OCI-LY7 (cell line): Measurements from ENCODE around the gene ZNF688. TPM values are rescaled to one million over a fixed set of nuclear protein-coding genes. Genes with fewer than 3 reads are reported as not detected.

Experiments
- BruUV-seq: library from RNA; stranded (reverse); fragments of 400-500 nt; replicated peaks from 2 replicates; lab custom pipeline; 2021; lab: Mats Ljungman, UMichigan
- CTCF ChIA-PET: fragments of 300-600 bp; sonication (Branson Sonifier 250); formaldehyde crosslinking; loops from one replicate; lab custom pipeline; 2022; ENCODE audit warnings: antibody characterized with exemption; ENCODE audit not compliant: unreplicated experiment; lab: Charles Lee
- POLR2A ChIA-PET: fragments of 300-600 bp; sonication (Branson Sonifier 250); formaldehyde crosslinking; loops from one replicate; lab custom pipeline; 2022; ENCODE audit warnings: antibody characterized with exemption; lab: Charles Lee
- DNase-seq: peaks from one replicate; pipeline ENCODE4 v3.0.0-alpha.2; 2015; ENCODE audit warnings: low spot score
- H2AFZ ChIP-seq: fragments of 200-600 bp; sonication (generic), shearing (Covaris generic); 2 replicates; pipeline ENCODE4 v1.6.1; 2014; ENCODE audit warnings: mild to moderate bottlenecking, antibody characterized with exemption, low read length, moderate library complexity
- H3K27ac ChIP-seq: fragments of 200-600 bp; sonication (generic); 2 replicates; pipeline ENCODE4 v1.5.1; 2014; ENCODE audit warnings: mixed run types, low read depth, mild to moderate bottlenecking, moderate library complexity, low read length, inconsistent platforms; ENCODE audit not compliant: poor library complexity, severe bottlenecking
- H3K36me3 ChIP-seq: fragments of 200-600 bp; sonication (generic); 2 replicates; pipeline ENCODE4 v1.6.1; 2014; ENCODE audit warnings: mild to moderate bottlenecking, antibody characterized with exemption, low read length, moderate library complexity, mixed read lengths; ENCODE audit not compliant: insufficient read depth
- H3K4me1 ChIP-seq: fragments of 200-600 bp; sonication (generic); 2 replicates; pipeline ENCODE4 v1.5.1; 2014; ENCODE audit warnings: mild to moderate bottlenecking, low read length; ENCODE audit not compliant: insufficient read depth, poor library complexity, severe bottlenecking
- H3K4me2 ChIP-seq: fragments of 200-600 bp; sonication (generic); 2 replicates; pipeline ENCODE4 v1.6.1; 2014; ENCODE audit warnings: mild to moderate bottlenecking, low read length
- H3K4me3 ChIP-seq: fragments of 200-600 bp; sonication (generic); 2 replicates; pipeline ENCODE4 v1.5.1; 2014; ENCODE audit warnings: mild to moderate bottlenecking, low read depth, low read length; ENCODE audit not compliant: poor library complexity, severe bottlenecking
- H3K79me2 ChIP-seq: fragments of 200-600 bp; sonication (generic); 2 replicates; pipeline ENCODE4 v1.6.1; 2016; ENCODE audit warnings: low read depth, mild to moderate bottlenecking, low read length, moderate library complexity, mixed read lengths; ENCODE audit not compliant: insufficient read depth
- H3K9me2 ChIP-seq: fragments of 200-600 bp; sonication (generic); 2 replicates; pipeline ENCODE4 v1.6.1; 2016; ENCODE audit warnings: mild to moderate bottlenecking, low read length, mixed read lengths; ENCODE audit not compliant: insufficient read depth
- H3K9me3 ChIP-seq: fragments of 200-600 bp; sonication (generic); 2 replicates; pipeline ENCODE4 v1.6.1; 2014; ENCODE audit warnings: mild to moderate bottlenecking, mixed run types, low read length, mixed read lengths
- H4K20me1 ChIP-seq: fragments of 200-600 bp; sonication (generic); 2 replicates; pipeline ENCODE4 v1.6.1; 2014; ENCODE audit warnings: mild to moderate bottlenecking, antibody characterized with exemption, low read length, moderate library complexity, mixed read lengths; ENCODE audit not compliant: insufficient read depth
- EZH2phosphoT487 ChIP-seq: fragments of 200-600 bp; sonication (generic); IDR thresholded peaks from 2 replicates; pipeline ENCODE4 v1.6.1; 2018; ENCODE audit warnings: low read depth, borderline replicate concordance, mild to moderate bottlenecking, mixed run types, antibody characterized with exemption, low read length, moderate library complexity, mixed read lengths
- intact Hi-C: fragments of 100-400 bp; cut with micrococcal nuclease; formaldehyde crosslinking; loops from one replicate; pipeline ENCODE4 v1.10.0; 2022; ENCODE audit not compliant: unreplicated experiment
- total RNA-seq, 2 experiments: library from RNA; depleted of rRNA in 1 of 2; stranded (reverse); fragments of >200 nt in 1 of 2; shearing (Covaris generic) in 1 of 2; gene quantifications; 2 replicates each; pipeline ENCODE4 v1.2.3, GENCODE V29; 2014 to 2022
- TF ChIP-seq, protein P1 (sequence below): fragments of 200-600 bp; sonication (generic); conservative IDR thresholded peaks from 2 replicates; pipeline ENCODE4 v1.5.1; 2014; ENCODE audit warnings: mild to moderate bottlenecking, antibody characterized with exemption, low read length, moderate library complexity, mixed read lengths

ZNF688 gene
- total RNA-seq, 2 experiments from 2014 or later = 15.3 to 17.5 TPM

DNA sequence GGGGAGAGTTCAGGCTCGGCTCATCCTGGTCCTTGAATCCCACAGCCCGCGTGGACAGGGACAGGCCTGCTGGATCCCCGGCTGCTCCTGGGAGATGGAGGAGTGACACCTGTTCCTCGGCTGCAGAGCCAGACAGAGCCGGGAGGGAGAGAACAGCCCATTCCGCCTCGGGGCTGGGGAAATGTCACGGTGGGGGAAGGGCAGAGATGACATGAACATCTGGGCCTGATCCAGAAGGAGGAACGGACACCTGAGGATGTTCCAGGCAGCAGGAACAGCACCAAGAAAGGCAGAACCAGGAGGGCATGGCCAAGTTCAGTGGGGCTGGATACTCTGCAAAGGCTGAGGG is 15.4 kb downstream of the ZNF688 start:
- H3K4me1 ChIP-seq = peaks cover 11% of the 10 kb centered on the region
- intact Hi-C loops = no loop called here
- BruUV-seq = no TSS peak
- H3K36me3 ChIP-seq = peaks cover 30% of the 10 kb centered on the region
- no peak for DNase-seq
- H3K9me2 ChIP-seq = no peaks in the 10 kb centered on the region
- H3K4me3 ChIP-seq = no peak overlapping the region
- no peak overlapping the region for H3K4me2 ChIP-seq
- TF ChIP-seq EZH2phosphoT487 = no peak
- TF ChIP-seq, protein P1, sequence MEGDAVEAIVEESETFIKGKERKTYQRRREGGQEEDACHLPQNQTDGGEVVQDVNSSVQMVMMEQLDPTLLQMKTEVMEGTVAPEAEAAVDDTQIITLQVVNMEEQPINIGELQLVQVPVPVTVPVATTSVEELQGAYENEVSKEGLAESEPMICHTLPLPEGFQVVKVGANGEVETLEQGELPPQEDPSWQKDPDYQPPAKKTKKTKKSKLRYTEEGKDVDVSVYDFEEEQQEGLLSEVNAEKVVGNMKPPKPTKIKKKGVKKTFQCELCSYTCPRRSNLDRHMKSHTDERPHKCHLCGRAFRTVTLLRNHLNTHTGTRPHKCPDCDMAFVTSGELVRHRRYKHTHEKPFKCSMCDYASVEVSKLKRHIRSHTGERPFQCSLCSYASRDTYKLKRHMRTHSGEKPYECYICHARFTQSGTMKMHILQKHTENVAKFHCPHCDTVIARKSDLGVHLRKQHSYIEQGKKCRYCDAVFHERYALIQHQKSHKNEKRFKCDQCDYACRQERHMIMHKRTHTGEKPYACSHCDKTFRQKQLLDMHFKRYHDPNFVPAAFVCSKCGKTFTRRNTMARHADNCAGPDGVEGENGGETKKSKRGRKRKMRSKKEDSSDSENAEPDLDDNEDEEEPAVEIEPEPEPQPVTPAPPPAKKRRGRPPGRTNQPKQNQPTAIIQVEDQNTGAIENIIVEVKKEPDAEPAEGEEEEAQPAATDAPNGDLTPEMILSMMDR = no peak
- no peaks in the 10 kb centered on the region for H3K9me3 ChIP-seq
- no peaks in the 10 kb centered on the region for H4K20me1 ChIP-seq
- H2AFZ ChIP-seq = no peak overlapping the region
- no peak overlapping the region for H3K27ac ChIP-seq
- ChIA-PET POLR2A (interaction anchor here (2.9 kb wide), 1 partner anchor 21 kb away, joined by 54 read pairs; the partner anchor contains the start of gene ZNF747), CTCF (no interaction called here)
- peaks cover 15% of the 10 kb centered on the region; the same call in 1 of the 2 replicates for H3K79me2 ChIP-seq

DNA sequence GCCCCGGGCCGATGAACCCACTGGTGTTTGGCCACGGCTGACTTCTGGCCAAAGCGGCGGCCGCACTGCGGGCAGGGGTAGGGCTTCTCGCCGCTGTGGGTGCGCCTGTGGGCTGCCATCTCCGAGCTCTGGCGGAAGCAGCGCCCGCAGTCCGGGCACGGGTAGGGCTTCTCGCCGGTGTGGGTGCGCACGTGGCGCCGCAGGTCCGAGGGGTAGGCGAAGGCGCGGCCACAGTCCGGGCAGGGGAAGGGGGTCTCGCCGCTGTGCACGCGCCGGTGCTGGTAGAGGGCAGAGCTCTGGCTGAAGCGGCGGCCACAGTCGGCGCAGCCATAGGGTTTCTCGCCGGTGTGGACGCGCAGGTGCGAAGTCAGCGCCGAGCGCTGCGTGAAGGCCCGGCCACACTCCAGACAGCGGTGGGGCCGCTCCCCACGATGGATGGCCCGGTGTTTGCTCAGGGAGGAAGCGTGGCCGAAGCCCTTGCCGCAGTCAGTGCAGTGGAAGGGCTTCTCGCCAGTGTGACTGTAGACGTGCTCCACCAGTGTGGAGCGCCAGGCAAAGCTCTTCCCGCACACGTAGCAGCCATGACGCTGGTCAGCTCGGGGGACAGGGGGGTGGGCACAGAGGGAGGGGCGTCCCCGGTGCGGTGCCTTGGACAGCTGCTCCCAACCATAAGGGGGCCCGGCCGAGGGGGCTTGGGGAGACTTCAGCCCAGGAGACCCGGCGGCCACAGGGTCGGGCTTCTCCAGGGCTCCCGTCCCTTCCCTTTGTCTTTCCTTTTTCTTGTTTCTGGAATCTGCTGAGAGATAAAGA is 16.0 kb downstream of the ZNF688 start:
- Histone ChIP-seq H4K20me1 (no peaks in the 10 kb centered on the region), H2AFZ (no peak overlapping the region), H3K4me1 (peaks cover 11% of the 10 kb centered on the region), H3K4me3 (no peak overlapping the region), H3K27ac (no peak overlapping the region), H3K9me2 (no peaks in the 10 kb centered on the region), H3K36me3 (peaks cover 30% of the 10 kb centered on the region), H3K9me3 (no peaks in the 10 kb centered on the region), H3K79me2 (peaks cover 15% of the 10 kb centered on the region; the same call in 1 of the 2 replicates), H3K4me2 (no peak overlapping the region)
- TF ChIP-seq, protein P1 = no peak
- TF ChIP-seq EZH2phosphoT487 = no peak
- CTCF ChIA-PET = no interaction called here
- BruUV-seq = no TSS peak
- intact Hi-C loops = no loop called here
- POLR2A ChIA-PET = no interaction called here
- no peak for DNase-seq
